SH-SY5Y (cell line): ENCODE results near the gene DPEP2.

Experiments used
- GATA2 ChIP-seq: IDR thresholded peaks from 2 replicates; pipeline ENCODE4 v1.6.1; 2011; ENCODE audit warnings: mild to moderate bottlenecking, low read depth, low read length
- GATA3 ChIP-seq: IDR thresholded peaks from 2 replicates; pipeline ENCODE4 v1.6.1; 2011; ENCODE audit warnings: low read depth, mild to moderate bottlenecking, low read length, moderate library complexity

DNA sequence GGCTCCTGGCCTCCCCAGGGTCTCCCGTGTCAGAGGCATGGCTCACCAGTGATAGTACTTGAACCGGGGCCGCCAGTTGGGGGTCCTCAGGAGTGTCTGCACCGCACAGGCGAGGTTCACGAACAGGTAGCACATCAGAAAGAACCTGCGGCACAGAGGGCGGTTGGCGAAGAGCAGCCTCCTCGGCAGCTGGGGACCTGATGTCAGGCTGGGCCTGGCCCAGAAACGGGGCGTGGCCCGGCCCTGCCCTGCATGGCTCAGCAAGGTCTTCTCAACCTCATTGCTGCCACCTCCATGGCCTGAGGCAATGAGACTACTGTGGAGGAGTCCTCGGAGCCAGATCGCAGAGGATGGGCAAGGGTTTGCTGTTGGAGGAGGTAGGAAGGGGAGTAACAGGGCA is 51.3 kb downstream of the DPEP2 start:
- no peak for TF ChIP-seq GATA3
- no peak for TF ChIP-seq GATA2
